OCI-LY7 (cell line): Measurements from ENCODE around the gene BAIAP2L2. TPM values are rescaled to one million over a fixed set of nuclear protein-coding genes. Genes with fewer than 3 reads are reported as not detected.

Experiments used
- BruUV-seq: library from RNA; stranded (reverse); fragments of 400-500 nt; replicated peaks from 2 replicates; lab custom pipeline; 2021; lab: Mats Ljungman, UMichigan
- CTCF ChIA-PET: fragments of 300-600 bp; sonication (Branson Sonifier 250); formaldehyde crosslinking; loops from one replicate; lab custom pipeline; 2022; ENCODE audit warnings: antibody characterized with exemption; ENCODE audit not compliant: unreplicated experiment; lab: Charles Lee
- POLR2A ChIA-PET: fragments of 300-600 bp; sonication (Branson Sonifier 250); formaldehyde crosslinking; loops from one replicate; lab custom pipeline; 2022; ENCODE audit warnings: antibody characterized with exemption; lab: Charles Lee
- DNase-seq: peaks from one replicate; pipeline ENCODE4 v3.0.0-alpha.2; 2015; ENCODE audit warnings: low spot score
- H2AFZ ChIP-seq: fragments of 200-600 bp; sonication (generic), shearing (Covaris generic); 2 replicates; pipeline ENCODE4 v1.6.1; 2014; ENCODE audit warnings: mild to moderate bottlenecking, antibody characterized with exemption, low read length, moderate library complexity
- H3K27ac ChIP-seq: fragments of 200-600 bp; sonication (generic); 2 replicates; pipeline ENCODE4 v1.5.1; 2014; ENCODE audit warnings: mixed run types, low read depth, mild to moderate bottlenecking, moderate library complexity, low read length, inconsistent platforms; ENCODE audit not compliant: poor library complexity, severe bottlenecking
- H3K36me3 ChIP-seq: fragments of 200-600 bp; sonication (generic); 2 replicates; pipeline ENCODE4 v1.6.1; 2014; ENCODE audit warnings: mild to moderate bottlenecking, antibody characterized with exemption, low read length, moderate library complexity, mixed read lengths; ENCODE audit not compliant: insufficient read depth
- H3K4me1 ChIP-seq: fragments of 200-600 bp; sonication (generic); 2 replicates; pipeline ENCODE4 v1.5.1; 2014; ENCODE audit warnings: mild to moderate bottlenecking, low read length; ENCODE audit not compliant: insufficient read depth, poor library complexity, severe bottlenecking
- H3K4me2 ChIP-seq: fragments of 200-600 bp; sonication (generic); 2 replicates; pipeline ENCODE4 v1.6.1; 2014; ENCODE audit warnings: mild to moderate bottlenecking, low read length
- H3K4me3 ChIP-seq: fragments of 200-600 bp; sonication (generic); 2 replicates; pipeline ENCODE4 v1.5.1; 2014; ENCODE audit warnings: mild to moderate bottlenecking, low read depth, low read length; ENCODE audit not compliant: poor library complexity, severe bottlenecking
- H3K79me2 ChIP-seq: fragments of 200-600 bp; sonication (generic); 2 replicates; pipeline ENCODE4 v1.6.1; 2016; ENCODE audit warnings: low read depth, mild to moderate bottlenecking, low read length, moderate library complexity, mixed read lengths; ENCODE audit not compliant: insufficient read depth
- H3K9me2 ChIP-seq: fragments of 200-600 bp; sonication (generic); 2 replicates; pipeline ENCODE4 v1.6.1; 2016; ENCODE audit warnings: mild to moderate bottlenecking, low read length, mixed read lengths; ENCODE audit not compliant: insufficient read depth
- H3K9me3 ChIP-seq: fragments of 200-600 bp; sonication (generic); 2 replicates; pipeline ENCODE4 v1.6.1; 2014; ENCODE audit warnings: mild to moderate bottlenecking, mixed run types, low read length, mixed read lengths
- H4K20me1 ChIP-seq: fragments of 200-600 bp; sonication (generic); 2 replicates; pipeline ENCODE4 v1.6.1; 2014; ENCODE audit warnings: mild to moderate bottlenecking, antibody characterized with exemption, low read length, moderate library complexity, mixed read lengths; ENCODE audit not compliant: insufficient read depth
- EZH2phosphoT487 ChIP-seq: fragments of 200-600 bp; sonication (generic); IDR thresholded peaks from 2 replicates; pipeline ENCODE4 v1.6.1; 2018; ENCODE audit warnings: low read depth, borderline replicate concordance, mild to moderate bottlenecking, mixed run types, antibody characterized with exemption, low read length, moderate library complexity, mixed read lengths
- intact Hi-C: fragments of 100-400 bp; cut with micrococcal nuclease; formaldehyde crosslinking; loops from one replicate; pipeline ENCODE4 v1.10.0; 2022; ENCODE audit not compliant: unreplicated experiment
- total RNA-seq, 2 experiments: library from RNA; depleted of rRNA in 1 of 2; stranded (reverse); fragments of >200 nt in 1 of 2; shearing (Covaris generic) in 1 of 2; gene quantifications; 2 replicates each; pipeline ENCODE4 v1.2.3, GENCODE V29; 2014 to 2022
- TF ChIP-seq, protein P1 (sequence below): fragments of 200-600 bp; sonication (generic); conservative IDR thresholded peaks from 2 replicates; pipeline ENCODE4 v1.5.1; 2014; ENCODE audit warnings: mild to moderate bottlenecking, antibody characterized with exemption, low read length, moderate library complexity, mixed read lengths

BAIAP2L2 gene
- total RNA-seq, 2 experiments from 2014 or later = 0.35 to 1.9 TPM

- POLR2A ChIA-PET = no interaction called here
- CTCF ChIA-PET = no interaction called here
- no peaks in the 10 kb centered on the region for H3K36me3 ChIP-seq
These were observed 37.0 kb downstream of the BAIAP2L2 start for GRCh38 chr22:38073150-38074130.

DNA sequence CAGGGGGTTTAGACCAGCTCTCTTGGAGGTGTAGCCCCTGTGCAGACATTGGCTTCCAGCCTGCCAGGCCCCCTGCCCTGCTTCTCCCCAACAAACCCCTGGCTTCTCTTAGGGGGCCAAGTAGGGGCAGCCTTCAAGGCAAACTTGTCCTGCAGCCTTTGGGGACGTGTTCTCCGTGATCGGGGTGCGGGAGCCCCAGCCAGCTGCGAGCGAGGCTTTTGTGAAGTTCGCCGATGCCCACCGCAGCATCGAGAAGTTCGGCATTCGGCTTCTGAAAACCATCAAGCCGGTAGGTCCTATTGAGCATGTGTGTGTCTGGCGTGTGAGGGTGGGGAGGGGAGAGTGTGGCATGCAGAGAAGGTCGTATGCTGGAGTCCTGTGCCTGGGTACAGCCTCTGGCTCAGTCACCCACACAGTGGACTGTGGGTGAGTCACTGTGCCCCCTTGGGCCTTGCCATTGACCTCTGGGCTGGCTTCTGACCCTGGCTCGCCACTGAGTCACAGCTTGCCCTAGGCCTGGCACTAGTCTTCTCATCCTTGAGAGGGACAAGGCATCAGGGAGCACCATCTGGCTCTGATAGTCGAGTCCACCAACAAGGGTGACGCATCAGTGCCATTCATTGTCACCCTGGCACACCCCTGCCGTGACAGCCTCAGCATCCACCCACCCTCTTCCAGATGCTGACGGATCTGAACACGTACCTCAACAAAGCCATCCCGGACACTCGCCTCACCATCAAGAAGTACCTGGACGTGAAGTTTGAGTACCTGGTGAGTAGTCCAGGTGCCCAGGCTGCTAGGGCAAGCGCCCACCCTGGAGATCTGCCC is 37.9 kb downstream of the BAIAP2L2 start:
- Histone ChIP-seq H3K4me3 (no peak overlapping the region), H2AFZ (no peak overlapping the region), H4K20me1 (no peaks in the 10 kb centered on the region), H3K27ac (no peak overlapping the region), H3K4me2 (no peak overlapping the region), H3K36me3 (no peaks in the 10 kb centered on the region), H3K79me2 (no peaks in the 10 kb centered on the region), H3K9me2 (no peaks in the 10 kb centered on the region), H3K9me3 (no peaks in the 10 kb centered on the region), H3K4me1 (no peaks in the 10 kb centered on the region)
- POLR2A ChIA-PET = no interaction called here
- no peak for DNase-seq
- no peak for TF ChIP-seq EZH2phosphoT487
- TF ChIP-seq, protein P1, sequence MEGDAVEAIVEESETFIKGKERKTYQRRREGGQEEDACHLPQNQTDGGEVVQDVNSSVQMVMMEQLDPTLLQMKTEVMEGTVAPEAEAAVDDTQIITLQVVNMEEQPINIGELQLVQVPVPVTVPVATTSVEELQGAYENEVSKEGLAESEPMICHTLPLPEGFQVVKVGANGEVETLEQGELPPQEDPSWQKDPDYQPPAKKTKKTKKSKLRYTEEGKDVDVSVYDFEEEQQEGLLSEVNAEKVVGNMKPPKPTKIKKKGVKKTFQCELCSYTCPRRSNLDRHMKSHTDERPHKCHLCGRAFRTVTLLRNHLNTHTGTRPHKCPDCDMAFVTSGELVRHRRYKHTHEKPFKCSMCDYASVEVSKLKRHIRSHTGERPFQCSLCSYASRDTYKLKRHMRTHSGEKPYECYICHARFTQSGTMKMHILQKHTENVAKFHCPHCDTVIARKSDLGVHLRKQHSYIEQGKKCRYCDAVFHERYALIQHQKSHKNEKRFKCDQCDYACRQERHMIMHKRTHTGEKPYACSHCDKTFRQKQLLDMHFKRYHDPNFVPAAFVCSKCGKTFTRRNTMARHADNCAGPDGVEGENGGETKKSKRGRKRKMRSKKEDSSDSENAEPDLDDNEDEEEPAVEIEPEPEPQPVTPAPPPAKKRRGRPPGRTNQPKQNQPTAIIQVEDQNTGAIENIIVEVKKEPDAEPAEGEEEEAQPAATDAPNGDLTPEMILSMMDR = no peak
- CTCF ChIA-PET = no interaction called here
- intact Hi-C loops = no loop called here
- no TSS peak for BruUV-seq

More at GRCh38 chr22:38073150-38074130, 37.0 kb downstream of the BAIAP2L2 start:
- Histone ChIP-seq H3K4me3 (no peak overlapping the region), H2AFZ (no peak overlapping the region), H3K27ac (no peak overlapping the region), H3K9me3 (no peaks in the 10 kb centered on the region), H3K79me2 (no peaks in the 10 kb centered on the region), H3K9me2 (no peaks in the 10 kb centered on the region), H4K20me1 (no peaks in the 10 kb centered on the region), H3K4me2 (no peak overlapping the region), H3K4me1 (no peaks in the 10 kb centered on the region)
- TF ChIP-seq EZH2phosphoT487 = no peak
- TF ChIP-seq, protein P1 = no peak
- intact Hi-C loops = no loop called here
- no TSS peak for BruUV-seq
- no peak for DNase-seq
